GM18526 (cell line): ENCODE data around the gene SORCS3.

Experiments used
- POLR2A ChIP-seq: IDR thresholded peaks from 3 replicates; pipeline ENCODE4 v1.6.1; 2011; ENCODE audit not compliant: insufficient read length; ENCODE audit errors: extremely low read depth

The SORCS3 gene

GRCh38 chr10:104822088-104822487 lies 181.0 kb downstream of the SORCS3 start:
- no peak for TF ChIP-seq POLR2A

DNA sequence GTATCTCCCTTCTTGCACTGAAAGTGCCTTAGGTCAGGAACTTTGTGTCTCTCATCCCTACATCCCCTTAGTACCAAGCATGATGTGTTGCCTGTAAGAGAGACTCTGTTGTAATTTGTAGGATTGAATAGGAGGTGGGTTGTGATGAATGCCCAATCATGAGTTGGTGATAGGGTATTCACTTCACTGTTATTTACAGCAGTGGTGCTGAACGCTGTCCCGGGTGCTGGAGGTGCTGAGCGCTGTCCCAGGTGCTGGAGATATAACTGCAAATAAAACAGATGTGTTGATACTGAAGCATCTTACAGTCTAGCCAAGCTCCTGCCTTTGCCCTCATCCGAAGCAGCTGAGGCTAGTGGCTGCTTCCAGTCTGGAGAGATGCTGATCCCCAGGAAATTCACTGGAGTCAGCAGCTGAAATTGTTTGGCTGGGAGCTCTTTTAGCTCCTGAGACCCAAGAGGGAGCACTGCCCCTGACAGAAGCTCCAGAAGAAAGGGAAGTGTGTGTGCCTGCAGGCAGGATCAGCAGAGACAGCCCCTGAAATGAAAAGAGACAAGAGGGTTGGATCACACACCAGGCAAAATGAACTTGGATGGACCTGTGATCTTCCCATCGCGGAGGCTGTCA lies 183.4 kb downstream of the SORCS3 start:
- TF ChIP-seq POLR2A, result no peak

- no peak for TF ChIP-seq POLR2A
These were observed 190.2 kb downstream of the SORCS3 start for GRCh38 chr10:104831272-104831671.

GRCh38 chr10:104834580-104834979 lies 193.5 kb downstream of the SORCS3 start:
- TF ChIP-seq POLR2A, result no peak

GRCh38 chr10:104835422-104835821 lies 194.3 kb downstream of the SORCS3 start:
- no peak for TF ChIP-seq POLR2A

DNA sequence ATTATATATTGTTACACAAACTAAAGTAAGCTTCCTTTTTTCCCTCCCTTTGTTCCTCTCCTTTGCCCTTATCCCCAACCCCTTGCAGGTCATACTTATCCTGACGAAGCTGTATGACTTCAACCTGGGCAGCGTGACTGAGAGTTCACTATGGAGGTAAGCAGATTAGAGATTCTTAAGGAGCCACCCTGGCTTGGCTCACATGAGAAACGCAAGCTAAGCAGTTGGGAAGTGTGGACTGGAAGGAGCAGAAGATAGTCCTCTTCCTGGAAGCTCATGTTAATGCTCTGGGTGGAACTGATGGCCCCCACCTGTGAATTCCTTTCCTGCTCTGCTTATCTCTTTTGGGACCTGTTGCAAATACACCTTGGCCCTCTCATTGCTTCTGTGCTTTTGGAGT lies 201.6 kb downstream of the SORCS3 start:
- no peak for TF ChIP-seq POLR2A

DNA sequence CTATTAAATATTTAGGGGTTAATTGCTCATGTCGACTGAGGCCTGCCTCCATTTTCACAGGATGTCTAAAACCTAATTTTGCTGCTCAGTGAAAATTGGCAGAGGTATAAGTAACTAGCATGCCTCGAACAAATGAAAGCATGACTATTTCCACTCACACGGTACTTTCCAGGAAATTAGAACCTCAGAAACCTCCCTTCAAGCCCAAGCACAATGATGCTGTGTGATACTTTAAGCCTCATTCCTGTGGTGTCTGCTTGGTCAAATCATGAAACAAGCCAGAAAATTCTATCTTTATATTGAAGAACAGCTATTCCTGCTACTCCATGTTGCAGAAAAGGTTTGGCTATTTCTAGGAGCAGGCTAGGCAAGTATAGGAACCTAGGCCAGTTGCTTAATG lies 203.0 kb downstream of the SORCS3 start:
- no peak for TF ChIP-seq POLR2A

DNA sequence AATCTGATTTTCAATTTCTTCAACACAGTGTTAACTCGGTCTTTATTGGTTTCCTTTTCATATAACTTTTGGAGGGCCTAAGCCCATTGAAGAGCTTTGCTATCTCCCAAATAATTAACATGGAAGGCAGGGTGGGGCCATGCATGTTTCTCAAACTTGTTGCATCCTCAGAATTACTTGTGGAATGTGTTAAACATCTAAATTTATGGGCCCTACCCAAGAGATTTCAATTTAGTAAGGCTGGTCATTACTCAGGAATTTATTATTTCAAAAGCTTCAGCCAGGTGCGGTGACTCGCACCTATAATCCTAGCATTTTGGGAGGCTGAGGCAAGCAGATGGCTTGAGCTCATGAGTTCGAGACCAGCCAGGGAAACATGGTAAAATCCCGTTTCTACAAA lies 208.9 kb downstream of the SORCS3 start:
- no peak for TF ChIP-seq POLR2A

DNA sequence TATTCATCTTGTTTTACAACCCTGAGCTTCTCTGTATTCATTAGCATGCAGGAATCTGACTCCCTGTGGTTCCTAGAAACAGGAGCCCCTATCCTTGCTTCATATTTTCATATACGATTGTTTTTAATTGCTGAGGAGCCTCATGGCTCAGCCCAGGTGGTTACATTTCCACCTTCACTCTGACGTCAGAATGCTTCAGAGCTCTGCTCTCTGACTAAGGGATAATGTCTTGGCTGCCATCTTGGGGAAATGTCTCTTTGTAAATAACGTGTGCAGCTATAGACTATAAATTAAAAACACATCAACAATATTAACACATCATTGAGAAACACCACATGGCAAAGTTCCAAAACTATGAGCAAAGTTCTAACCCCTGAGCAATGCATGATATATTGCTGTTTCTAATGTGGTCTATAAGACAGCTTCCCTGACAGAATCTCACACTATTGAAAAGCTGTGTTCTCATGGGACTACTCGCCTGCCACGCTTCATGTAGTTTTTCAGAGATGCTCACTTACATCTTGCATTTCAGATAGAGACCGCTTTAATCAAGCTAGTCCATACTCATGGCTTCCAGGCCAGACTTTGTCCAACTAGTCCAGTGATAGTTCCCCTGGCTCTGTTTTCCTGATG lies 227.0 kb downstream of the SORCS3 start:
- TF ChIP-seq POLR2A, result no peak

GRCh38 chr10:104872691-104873090 lies 231.6 kb downstream of the SORCS3 start:
- TF ChIP-seq POLR2A, result no peak

DNA sequence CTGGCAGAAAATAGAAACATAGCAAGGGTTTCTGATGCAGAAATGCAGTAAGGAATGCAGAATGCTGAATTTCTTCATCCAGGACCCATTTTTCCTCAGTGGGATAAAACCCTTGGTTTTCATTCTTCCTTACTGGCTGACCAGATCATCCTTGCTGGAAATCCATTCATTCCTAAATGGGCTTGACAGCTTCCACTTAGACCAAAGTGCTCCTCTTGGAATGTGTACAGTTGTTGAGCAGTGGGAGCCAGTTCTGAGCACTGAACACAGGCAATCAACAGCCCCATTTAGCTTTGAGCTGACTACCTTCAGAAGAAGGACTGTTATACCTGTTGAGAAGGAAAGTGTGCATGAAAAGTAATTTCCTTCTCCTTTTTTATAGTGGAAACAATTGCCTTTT lies 232.1 kb downstream of the SORCS3 start:
- TF ChIP-seq POLR2A, result no peak

- TF ChIP-seq POLR2A, result no peak
These were observed 234.5 kb downstream of the SORCS3 start for GRCh38 chr10:104875561-104875960.

DNA sequence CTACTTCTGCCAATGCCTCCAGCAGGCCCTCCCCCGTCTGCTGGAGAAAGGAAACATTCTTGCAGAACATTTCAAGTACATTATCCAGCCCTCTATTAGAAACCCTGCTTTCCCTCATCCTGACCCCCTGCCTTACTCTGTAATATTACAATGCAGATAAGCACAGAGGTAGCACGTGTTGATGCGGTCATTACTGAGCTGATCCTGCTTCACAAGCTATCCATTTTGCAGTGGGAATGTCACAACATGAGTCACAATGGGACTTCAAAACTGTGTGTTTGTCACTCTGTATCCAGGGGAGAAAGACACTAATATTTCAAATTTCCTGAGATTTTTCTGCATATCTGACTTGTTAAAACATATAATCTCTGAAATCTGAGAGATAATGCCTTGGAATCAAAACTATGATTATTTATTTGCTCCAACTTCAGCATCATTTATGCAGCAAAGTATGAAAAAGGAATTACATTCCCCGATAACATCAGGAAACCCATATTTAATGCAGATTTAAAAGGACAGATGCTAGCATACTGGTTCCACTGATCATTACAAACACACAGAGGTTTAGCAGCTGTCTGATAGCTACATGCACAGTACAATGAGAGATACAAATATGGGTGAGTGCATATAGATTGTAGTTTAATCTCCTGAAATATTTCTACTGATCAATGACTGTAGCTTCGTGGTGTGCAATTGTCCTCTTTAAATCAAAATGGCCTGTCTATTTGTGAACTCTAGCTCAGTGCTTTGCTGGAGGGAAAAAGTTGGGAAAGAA lies 239.7 kb downstream of the SORCS3 start:
- TF ChIP-seq POLR2A, result no peak

- TF ChIP-seq POLR2A, result no peak
These were observed 240.7 kb downstream of the SORCS3 start for GRCh38 chr10:104881740-104882139.

- TF ChIP-seq POLR2A, result no peak
These were observed 252.0 kb downstream of the SORCS3 start for GRCh38 chr10:104892879-104893617.

DNA sequence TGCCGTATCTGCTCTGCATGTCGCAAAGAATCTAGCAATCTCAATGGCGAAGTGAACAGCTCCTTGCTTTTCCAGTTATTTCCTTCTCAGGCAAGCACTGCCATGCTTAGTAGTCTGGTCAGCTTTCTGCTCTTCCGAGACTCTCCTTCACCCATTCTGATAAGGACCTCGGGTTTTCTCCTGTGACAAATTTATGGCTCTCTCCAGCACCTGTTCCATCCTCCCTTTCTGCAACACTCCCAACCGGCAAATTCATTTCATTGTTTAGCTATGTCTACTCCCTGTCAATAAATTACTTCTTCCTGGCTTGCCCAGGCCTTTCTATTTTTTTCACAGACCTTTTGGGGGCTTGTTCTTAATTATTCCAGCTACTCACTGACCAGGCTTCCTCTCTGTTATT lies 252.6 kb downstream of the SORCS3 start:
- no peak for TF ChIP-seq POLR2A
